ENCODE results near the gene HLA-F.

The HLA-F gene

DNA sequence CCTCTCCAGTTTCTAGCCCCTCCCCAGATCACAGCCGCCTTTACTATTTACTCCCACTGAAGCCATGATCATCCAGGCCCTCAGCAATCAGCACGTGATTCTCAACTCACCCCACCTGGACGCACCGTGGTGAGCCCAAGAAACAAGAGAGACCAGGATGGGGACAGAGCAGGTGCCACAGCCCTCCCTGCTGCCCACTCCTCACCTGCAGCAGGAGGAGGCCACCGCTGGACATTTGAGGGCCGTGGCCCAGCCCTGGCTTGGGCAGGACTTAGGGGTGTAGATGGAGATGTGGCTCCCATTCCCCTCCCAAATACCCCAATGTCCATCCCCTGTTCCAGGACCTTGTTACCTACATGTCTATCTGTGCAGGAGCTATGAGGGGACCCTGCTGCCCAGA is 20.3 kb downstream of the HLA-F start:
- no peak for FAIRE-seq
- DNase-seq (ENCODE audit: insufficient read length, low spot score), result no peak
- no peak for TF ChIP-seq POLR2A (IDR thresholded peaks at IDR 0.05; ENCODE audit: low read depth, low read length)

DNA sequence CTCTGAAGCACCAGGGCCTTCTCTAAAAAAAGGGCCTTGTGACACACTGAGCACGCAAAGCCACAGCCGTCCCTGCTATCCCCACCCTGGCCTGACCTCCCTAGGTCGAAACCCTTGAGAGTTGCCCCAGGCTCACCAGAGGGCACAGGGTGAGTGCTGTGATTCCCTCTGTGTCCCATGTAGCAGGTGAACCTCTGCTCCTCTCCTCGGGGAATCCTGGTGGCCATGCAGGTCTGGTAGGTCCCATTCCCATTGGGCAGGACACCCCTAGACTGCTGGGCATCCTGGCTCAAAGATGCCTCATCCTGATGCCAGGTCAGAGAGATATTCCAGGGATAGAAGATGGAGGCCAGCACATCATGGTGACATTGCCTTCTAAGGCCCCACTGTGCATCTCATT is 20.9 kb downstream of the HLA-F start:
- DNase-seq (ENCODE audit: insufficient read length, low spot score) (no peak), FAIRE-seq (no peak)
- TF ChIP-seq POLR2A (IDR thresholded peaks at IDR 0.05; ENCODE audit: low read depth, low read length), result no peak

DNA sequence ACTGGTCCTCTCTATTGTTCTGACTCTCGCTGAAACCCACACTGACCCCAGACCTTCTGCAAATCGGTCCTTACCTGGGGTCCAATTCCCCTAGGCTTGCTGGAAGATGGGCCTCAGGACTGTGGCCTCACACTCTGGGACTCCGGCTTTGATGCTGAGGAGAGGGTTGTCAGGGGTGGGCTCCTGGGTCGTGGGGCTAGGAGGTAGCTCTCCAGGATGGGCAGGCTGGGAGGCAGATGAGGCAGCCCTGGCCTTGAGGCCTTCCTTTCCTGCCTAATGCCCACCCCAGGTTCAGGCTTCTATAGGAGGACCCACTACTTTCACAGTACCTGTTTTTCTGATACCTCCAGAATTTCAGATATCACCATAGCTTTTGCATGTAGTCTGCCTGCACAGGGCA is 21.4 kb downstream of the HLA-F start:
- TF ChIP-seq POLR2A (IDR thresholded peaks at IDR 0.05; ENCODE audit: low read depth, low read length), result no peak
- FAIRE-seq, result no peak

DNA sequence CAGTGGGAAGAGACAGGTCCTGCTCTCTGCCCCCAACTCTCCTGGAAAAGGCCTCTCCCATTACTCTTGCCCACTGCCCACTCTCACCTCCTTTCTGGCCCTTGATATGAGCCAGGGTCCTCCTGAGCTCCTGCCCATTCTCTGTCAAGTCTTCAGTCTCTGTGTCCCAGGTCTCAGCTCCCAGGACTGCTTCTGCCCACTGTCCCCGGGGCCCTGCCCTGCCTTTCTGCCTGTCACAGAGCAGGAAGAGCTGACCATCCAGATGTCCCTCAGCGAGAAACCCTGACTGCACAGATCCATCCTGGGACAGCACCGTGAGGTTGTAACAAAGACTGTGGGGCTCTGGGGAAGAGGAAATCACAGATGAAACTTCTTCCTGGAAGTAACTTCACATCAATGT is 22.2 kb downstream of the HLA-F start:
- TF ChIP-seq POLR2A (IDR thresholded peaks at IDR 0.05; ENCODE audit: low read depth, low read length), result no peak
- FAIRE-seq (no peak), DNase-seq (ENCODE audit: insufficient read length, low spot score) (no peak)

More for the DNA sequence above, 21.4 kb downstream of the HLA-F start:
- no peak for DNase-seq (ENCODE audit: insufficient read length, low spot score)

DNA sequence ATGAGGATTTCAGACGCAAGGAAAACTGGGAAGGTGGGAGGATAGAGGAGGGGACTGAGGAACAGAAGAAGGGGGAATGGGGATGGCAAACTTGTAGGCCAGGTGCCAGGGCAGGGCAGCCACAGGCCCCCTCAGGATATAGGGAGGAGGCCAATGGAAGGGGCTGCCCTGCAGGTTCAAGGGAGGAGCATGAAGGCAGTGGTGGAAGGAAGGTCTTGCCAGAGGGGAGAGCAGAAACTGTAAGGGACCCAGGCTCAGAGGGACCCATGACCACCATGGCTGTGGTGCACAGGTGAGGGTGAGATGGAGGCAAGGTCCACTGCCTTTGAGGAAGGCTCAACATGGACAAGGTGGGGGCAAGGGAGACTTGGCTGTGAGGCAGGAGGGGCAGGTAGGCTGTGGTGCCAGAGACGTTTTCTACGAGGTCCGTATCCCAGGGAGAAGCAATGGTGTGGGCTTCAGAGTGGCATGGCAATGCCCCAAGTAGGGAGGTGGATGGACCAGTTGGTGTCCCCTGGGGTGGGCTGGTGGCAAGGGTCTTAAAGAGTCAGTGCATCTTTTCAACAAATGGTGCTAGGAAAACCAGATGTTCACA is 22.7 kb downstream of the HLA-F start:
- TF ChIP-seq POLR2A (IDR thresholded peaks at IDR 0.05; ENCODE audit: low read depth, low read length), result no peak
- FAIRE-seq, result no peak
- no peak for DNase-seq (ENCODE audit: insufficient read length, low spot score)

DNA sequence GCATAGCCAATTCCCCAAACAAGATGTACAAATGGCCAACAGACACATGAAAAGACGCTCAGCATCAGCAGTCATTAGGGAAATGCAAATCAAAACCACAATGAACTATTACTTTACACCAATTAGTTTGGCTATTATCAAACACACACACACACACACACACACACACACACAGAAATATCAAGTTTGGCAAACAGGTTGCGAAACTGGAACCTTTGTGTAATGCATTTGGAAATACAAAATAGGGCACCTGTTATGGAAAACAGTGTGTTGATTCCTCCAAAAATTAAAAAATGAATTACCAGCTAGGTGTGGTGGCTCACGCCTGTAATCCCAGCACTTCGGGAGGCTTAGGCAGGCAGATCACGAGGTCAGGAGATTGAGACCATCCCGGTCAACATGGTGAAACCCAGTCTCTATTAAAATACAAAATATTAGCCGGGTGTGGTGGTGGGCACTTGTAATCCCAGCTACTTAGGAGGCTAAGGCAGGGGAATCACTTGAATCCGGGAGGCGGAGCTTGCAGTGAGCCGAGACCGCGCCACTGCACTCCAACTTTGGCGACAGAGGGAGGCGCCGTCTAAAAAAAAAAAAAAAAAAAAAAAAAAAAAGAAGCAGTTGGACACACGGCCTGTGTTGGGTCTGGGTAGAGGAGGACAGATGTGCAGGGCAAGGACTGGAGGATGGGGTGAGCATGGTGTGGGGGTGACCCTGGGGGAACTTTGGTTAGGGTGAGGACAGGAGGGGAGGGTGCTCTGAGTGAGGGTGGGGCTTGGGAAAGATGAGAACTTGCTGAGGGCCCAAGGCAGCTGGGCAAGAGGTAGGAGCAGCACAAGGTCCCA is 23.8 kb downstream of the HLA-F start:
- TF ChIP-seq POLR2A (IDR thresholded peaks at IDR 0.05; ENCODE audit: low read depth, low read length), result no peak
- no peak for FAIRE-seq
- no peak for DNase-seq (ENCODE audit: insufficient read length, low spot score)

DNA sequence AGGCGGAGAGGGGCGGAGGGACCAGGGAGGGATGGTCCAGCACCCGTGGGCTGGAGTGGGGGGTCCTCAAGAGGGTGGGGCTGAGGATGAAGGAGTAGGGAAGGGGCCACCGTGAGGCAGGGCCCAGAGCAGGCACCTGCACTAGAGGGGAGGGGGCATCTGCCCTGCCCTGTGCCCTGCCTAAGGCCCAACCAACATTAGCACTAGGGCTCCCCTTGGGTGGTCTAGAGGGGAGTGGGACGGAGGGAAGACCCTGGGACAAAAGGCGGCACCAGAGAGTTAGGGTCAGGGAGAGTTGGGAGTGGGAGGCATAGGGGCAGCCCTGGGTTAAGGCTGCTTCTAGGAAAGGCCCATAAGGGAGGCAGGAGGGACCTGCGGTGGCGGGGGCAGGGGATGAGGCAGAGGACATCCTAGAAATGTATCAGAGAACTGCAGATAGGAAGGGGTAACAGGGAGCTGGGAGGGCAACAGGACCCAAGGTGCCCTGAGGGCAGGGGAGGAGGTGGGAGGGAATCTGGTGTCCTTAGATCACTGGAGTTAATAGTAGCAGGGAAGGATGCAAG is 24.5 kb downstream of the HLA-F start:
- FAIRE-seq, result no peak
- no peak for DNase-seq (ENCODE audit: insufficient read length, low spot score)
- no peak for TF ChIP-seq POLR2A (IDR thresholded peaks at IDR 0.05; ENCODE audit: low read depth, low read length)

DNA sequence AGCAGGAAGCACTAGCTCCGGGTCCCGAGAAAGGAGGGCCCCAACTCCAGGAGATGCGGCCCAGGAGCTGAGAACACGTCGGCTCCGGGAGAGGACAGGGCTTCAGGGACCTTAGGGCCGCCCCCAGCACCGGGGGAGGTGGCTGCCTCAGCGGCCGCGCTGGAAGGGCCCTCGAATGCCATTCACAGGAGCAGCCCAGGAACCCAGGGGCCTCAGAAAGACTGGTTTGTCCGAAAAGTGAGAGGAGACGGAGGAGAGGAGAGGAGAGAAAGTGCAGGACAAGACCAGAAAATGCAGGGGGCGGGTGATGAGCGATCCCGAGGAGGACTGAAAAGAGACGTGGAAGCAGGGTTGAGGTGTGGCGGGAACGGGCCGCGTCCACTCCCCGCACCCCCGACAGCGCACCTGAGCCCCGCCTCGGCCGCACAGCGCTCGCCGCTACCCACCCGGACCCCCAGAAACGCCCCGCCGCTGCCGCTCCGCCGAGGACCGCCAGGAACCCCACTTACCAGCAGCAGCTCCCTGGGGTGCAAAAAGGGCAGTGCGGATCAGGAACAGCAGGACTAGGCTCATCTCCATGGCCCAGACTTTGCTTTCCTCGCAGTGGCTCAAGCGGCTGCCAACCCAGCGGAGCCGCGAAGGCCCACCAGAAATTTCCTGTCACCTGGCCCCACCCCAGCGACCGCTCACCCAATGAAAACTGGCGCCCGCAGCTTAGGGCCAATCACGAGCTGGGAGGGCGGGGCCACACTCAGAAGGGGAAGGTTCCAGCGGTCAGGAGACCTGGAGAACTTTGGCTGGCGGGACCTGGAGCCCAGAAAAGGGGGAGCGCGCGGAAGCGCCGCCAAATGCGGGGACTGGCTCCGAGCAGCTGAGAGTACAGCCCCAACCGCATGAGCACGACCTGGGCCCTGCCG is 25.4 kb downstream of the HLA-F start:
- peak; percentile 52 for FAIRE-seq
- peak; percentile 49 for TF ChIP-seq POLR2A (IDR thresholded peaks at IDR 0.05; ENCODE audit: low read depth, low read length)
- DNase-seq (ENCODE audit: insufficient read length, low spot score), result peak; percentile 87

DNA sequence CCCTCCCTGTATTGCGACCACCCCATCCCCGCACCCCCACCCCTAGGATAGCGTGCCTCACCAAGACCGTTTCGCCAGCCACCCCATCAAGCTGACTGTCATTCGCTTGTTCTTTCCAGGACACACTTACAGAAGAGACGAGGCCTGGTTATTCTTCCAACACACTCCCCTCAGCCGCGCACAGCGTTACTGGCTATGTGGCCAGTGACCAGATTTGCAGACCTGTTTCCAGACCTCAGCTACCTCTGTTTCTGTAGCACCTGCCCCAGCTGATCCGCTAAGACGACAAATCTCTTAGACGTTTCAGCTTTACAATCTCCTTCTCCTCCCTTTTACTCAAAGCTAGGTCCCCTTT is 26.1 kb downstream of the HLA-F start:
- no peak for TF ChIP-seq POLR2A (IDR thresholded peaks at IDR 0.05; ENCODE audit: low read depth, low read length)
- FAIRE-seq, result no peak
- DNase-seq (ENCODE audit: insufficient read length, low spot score), result no peak

DNA sequence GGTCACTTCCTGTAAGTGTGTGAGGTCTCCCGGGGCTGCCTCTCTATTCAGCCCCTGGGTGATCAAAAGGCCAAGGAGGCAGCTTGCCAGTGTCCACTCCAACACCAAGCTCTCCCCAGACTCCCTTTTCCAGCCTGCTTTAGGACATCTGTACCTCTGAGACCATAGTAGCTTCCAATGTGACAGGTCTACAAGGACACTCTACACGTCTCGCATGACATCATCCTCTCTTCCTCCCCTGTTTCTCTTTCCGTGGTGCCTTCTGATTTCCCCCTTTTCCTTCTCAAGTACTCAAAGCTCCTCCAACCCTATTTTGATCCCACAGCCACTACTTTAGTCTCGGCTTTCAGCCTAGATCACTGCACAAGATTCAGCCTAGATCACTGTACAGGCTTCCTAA is 26.4 kb downstream of the HLA-F start:
- no peak for DNase-seq (ENCODE audit: insufficient read length, low spot score)

DNA sequence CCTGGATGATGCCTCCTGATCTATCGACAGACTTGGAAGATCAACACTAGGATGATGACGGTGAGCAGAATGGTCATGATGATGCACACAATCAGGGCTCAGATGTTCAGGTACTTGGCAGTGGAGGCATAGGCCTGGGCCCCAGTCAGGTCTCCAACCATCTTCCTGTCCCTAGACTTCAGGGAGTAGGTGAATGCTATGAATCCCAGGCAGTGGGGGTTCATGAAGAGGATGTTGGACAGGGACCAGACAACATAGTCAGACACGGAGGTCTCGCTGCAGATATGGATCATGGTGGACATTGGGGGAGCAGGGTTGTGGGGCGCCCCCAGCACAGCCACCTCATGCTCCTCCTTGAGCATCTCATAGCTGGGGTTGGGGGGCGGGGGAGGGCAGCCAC is 27.5 kb downstream of the HLA-F start:
- TF ChIP-seq POLR2A (IDR thresholded peaks at IDR 0.05; ENCODE audit: low read depth, low read length), result no peak
- DNase-seq (ENCODE audit: insufficient read length, low spot score) (no peak), FAIRE-seq (no peak)

More for the DNA sequence above, 26.4 kb downstream of the HLA-F start:
- FAIRE-seq, result no peak
- no peak for TF ChIP-seq POLR2A (IDR thresholded peaks at IDR 0.05; ENCODE audit: low read depth, low read length)

DNA sequence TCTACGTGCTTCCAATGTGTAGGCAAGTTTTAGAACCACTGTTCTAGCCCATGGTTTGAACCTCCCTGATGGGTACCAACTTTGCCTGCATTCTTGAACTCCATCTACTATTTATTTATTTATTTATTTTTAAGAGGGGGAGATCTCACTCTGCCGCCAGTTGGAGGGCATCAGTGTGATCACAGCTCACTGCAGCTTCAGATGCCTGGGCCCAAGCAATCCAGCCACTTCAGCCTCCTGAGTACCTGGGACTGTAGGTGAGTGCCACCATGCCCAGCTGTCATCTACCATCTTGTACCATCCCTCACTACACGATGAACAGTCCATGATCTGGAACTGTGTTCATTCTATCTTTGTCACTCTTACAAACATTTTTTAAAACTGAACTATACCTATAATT is 28.2 kb downstream of the HLA-F start:
- TF ChIP-seq POLR2A (IDR thresholded peaks at IDR 0.05; ENCODE audit: low read depth, low read length), result no peak
- FAIRE-seq, result no peak

DNA sequence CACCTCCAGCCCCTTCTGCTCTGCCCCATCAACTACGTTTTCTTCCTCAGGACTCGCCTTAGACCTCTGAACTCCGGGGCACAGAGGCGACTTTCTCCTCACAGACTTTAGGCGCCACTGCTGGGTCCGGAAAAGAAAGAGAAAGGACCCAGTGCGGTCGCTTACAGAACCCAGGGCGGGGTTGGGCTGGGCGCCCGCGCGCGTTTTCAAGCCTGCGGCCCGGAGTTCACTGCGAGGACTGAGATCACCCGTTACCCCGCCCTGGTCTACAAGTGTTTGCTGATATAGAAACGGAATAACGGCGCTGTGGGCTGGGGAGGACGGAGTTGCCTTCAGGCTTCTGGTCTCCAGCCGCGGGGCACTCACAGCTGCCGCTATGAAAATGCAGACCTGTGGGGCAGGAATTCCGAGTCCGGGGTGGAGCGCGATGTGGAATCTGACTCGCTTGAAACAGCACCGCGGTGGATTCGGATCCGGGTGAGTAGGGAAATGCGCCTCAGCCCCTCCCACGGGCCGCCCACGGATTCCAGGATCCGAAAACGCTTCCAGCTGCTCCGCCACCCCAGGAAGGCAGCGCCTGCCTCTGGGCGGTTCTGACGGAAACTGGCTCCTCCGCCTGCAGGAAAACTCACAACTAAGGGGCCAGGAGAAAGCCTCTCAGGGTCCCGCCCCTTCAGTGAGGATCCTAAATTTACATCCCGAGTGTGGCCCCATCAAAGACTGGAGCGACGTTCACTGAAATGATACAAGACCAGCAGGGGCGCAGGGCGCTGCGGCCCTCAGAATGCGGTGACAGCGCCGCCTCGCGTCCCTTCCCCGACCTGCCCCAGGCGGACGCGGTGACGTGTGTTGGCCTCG is 29.4 kb downstream of the HLA-F start:
- DNase-seq (ENCODE audit: insufficient read length, low spot score), result peak; percentile 76
- TF ChIP-seq POLR2A (IDR thresholded peaks at IDR 0.05; ENCODE audit: low read depth, low read length), result peak; percentile 39; the same call in 1 of the 2 replicates
- no peak for FAIRE-seq

More for the DNA sequence above, 28.2 kb downstream of the HLA-F start:
- DNase-seq (ENCODE audit: insufficient read length, low spot score), result no peak
